Upper lobe of left lung (tissue), 6 donors: ENCODE data around the gene MIER2. TPM values are rescaled to one million over a fixed set of nuclear protein-coding genes. Genes with fewer than 3 reads are reported as not detected.
A peak's percentile ranks its signal among the peaks of the same experiment; 100 is the strongest.
"Not testable (repeated sequence)": the region's sequence is repeated elsewhere in the genome, so short reads cannot be mapped to it uniquely, and the experiment has no call there.

ENCODE experiments used
- ATAC-seq, 2 donors: fragments of 200-7000 bp; cut with Tn5 transposase; one replicate each; pipeline ENCODE4 v1.9.1; 2022; ENCODE audit warnings: mild to moderate bottlenecking in 2 of 2, moderate library complexity in 2 of 2; ENCODE audit not compliant: low FRiP score in 2 of 2
- DNase-seq, 2 donors: peaks; one replicate each; pipeline ENCODE4 v3.0.0-alpha.2; 2019 to 2020
- H3K27ac ChIP-seq, 4 donors: fragments of 200-600 bp; sonication (generic); one replicate each; pipeline ENCODE4 v1.5.1; 2016 to 2019
- H3K27me3 ChIP-seq, 4 donors: fragments of 200-600 bp; sonication (generic); one replicate each; pipeline ENCODE4 v1.5.1; 2017 to 2019
- H3K36me3 ChIP-seq, 4 donors: fragments of 200-600 bp; sonication (generic); one replicate each; pipeline ENCODE4 v1.5.1; 2016 to 2019
- H3K4me1 ChIP-seq, 4 donors: fragments of 200-600 bp; sonication (generic); one replicate each; pipeline ENCODE4 v1.5.1; 2018 to 2019
- H3K4me3 ChIP-seq, 4 donors: fragments of 200-600 bp; sonication (generic); one replicate each; pipeline ENCODE4 v1.5.1; 2017 to 2019; ENCODE audit warnings: mild to moderate bottlenecking in 2 of 4, moderate library complexity in 1 of 4
- H3K9me3 ChIP-seq, 4 donors: fragments of 200-600 bp; sonication (generic); one replicate each; pipeline ENCODE4 v1.5.1; 2018 to 2019
- EP300 ChIP-seq, 4 donors: sonication (generic); formaldehyde crosslinking; IDR thresholded peaks; one replicate each; pipeline ENCODE4 v1.5.1; 2017; ENCODE audit warnings: antibody characterized with exemption in 4 of 4, control low read depth in 2 of 4
- POLR2A ChIP-seq, 4 donors: fragments of 450-650 bp; IDR thresholded peaks; one replicate each; pipeline ENCODE4 v1.5.1; 2016 to 2017; ENCODE audit warnings: antibody characterized with exemption in 4 of 4, mild to moderate bottlenecking in 2 of 4
- POLR2AphosphoS5 ChIP-seq, 2 donors: sonication (generic); formaldehyde crosslinking; IDR thresholded peaks; one replicate each; pipeline ENCODE4 v1.5.1; 2017; ENCODE audit warnings: antibody characterized with exemption in 2 of 2
- WGBS, 2 donors: methylation state at CpG; one replicate each; pipeline ENCODE4 v1.1.5; 2017 to 2018; 5-methylcytosine and 5-hydroxymethylcytosine counted together
- total RNA-seq, 6 donors: library from RNA; depleted of rRNA in 4 of 6; stranded (reverse); fragments of >200 nt in 4 of 6; gene quantifications; one replicate each; pipeline versions ENCODE4 v1.1.0 to v1.2.1, GENCODE V29; 2016 to 2021
- TF ChIP-seq, protein P1 (sequence below), 6 experiments: fragments of 450-650 bp in 4 of 6; fragments of 200-600 bp in 2 of 6; sonication (generic) in 2 of 6; IDR thresholded peaks; one replicate each; pipeline ENCODE4 v1.5.1; 2016 to 2019; ENCODE audit warnings: antibody characterized with exemption in 6 of 6
- donor health status: DM: no; HTN: no; CAD: no; lungs with moderate emphysema.
- donor health status: DM: no; HTN: yes; CAD: no; lungs with severe emphysema.

MIER2 gene, protein sequence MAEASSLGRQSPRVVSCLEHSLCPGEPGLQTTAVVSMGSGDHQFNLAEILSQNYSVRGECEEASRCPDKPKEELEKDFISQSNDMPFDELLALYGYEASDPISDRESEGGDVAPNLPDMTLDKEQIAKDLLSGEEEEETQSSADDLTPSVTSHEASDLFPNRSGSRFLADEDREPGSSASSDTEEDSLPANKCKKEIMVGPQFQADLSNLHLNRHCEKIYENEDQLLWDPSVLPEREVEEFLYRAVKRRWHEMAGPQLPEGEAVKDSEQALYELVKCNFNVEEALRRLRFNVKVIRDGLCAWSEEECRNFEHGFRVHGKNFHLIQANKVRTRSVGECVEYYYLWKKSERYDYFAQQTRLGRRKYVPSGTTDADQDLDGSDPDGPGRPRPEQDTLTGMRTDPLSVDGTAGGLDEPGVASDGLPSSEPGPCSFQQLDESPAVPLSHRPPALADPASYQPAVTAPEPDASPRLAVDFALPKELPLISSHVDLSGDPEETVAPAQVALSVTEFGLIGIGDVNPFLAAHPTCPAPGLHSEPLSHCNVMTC
- total RNA-seq = 10 to 100 TPM; 16.4 to 64.8 (median 31.7) TPM

DNA sequence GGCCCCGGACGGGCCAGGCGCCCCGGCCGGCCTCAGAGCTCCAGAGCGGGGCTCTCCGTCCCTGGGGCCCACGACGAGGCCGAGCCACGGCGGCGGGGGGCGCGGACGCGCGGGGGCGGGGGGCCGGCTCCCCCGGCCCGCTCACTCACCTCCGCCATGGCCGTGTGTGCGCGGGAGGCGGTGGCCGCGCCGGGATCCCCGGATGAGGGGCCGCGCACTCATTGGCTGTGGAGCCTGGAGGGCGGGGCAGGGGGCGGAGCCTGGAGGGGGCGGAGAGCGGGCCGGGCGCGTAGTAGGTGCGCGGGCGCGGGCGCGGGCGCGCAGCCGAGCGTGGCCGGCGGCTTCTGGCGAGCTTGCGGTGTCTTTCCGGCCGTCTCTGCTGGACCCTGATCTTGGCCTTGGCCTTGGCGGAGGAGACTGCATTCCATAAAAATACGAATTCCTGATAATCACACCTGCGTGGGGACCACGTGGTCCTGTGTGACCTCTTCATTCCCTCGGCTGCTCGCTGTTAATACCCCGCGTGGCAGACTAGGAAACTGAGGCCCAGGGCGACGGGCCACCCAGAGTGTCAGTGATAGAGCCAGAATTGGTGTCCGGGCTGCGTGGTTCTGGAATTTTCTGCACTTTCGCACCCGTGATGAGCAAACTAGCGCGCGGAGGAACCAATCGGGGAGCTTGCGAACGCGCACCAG, at the start of gene MIER2:
Gene MIER2, minus strand, starts transcription at position 172 of the 695 bp plus-strand sequence. Its CDS starts 14 bp downstream, at position 158.
- TF ChIP-seq, protein P1, sequence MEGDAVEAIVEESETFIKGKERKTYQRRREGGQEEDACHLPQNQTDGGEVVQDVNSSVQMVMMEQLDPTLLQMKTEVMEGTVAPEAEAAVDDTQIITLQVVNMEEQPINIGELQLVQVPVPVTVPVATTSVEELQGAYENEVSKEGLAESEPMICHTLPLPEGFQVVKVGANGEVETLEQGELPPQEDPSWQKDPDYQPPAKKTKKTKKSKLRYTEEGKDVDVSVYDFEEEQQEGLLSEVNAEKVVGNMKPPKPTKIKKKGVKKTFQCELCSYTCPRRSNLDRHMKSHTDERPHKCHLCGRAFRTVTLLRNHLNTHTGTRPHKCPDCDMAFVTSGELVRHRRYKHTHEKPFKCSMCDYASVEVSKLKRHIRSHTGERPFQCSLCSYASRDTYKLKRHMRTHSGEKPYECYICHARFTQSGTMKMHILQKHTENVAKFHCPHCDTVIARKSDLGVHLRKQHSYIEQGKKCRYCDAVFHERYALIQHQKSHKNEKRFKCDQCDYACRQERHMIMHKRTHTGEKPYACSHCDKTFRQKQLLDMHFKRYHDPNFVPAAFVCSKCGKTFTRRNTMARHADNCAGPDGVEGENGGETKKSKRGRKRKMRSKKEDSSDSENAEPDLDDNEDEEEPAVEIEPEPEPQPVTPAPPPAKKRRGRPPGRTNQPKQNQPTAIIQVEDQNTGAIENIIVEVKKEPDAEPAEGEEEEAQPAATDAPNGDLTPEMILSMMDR (IDR thresholded peaks at IDR 0.05) = no peak
- TF ChIP-seq EP300 (IDR thresholded peaks at IDR 0.05) (no peak), POLR2AphosphoS5 (IDR thresholded peaks at IDR 0.05) (peak in 1 of 2 donors; percentile 29), POLR2A (IDR thresholded peaks at IDR 0.05) (peak in 1 of 4 donors; percentile 36)
- H3K27me3 ChIP-seq = no peaks in the 10 kb centered on the region
- 26 to 27% methylated on average over 22 of the region's 77 CpGs for WGBS, 2 donors
- H3K4me3 ChIP-seq = peak within 1 kb of the TSS; percentile 82 to 99 (median 94)
- DNase-seq (peak; percentile 77 to 98), ATAC-seq (peak; percentile 86 to 95)
- peak within 1 kb of the TSS; percentile 83 to 93 (median 84) for H3K27ac ChIP-seq
- H3K4me1 ChIP-seq = peaks cover 29 to 44% (median 34%) of the 10 kb centered on the region in 4 donors
- H3K9me3 ChIP-seq = no peaks in the 10 kb centered on the region
- no peaks in the 10 kb centered on the region for H3K36me3 ChIP-seq

DNA sequence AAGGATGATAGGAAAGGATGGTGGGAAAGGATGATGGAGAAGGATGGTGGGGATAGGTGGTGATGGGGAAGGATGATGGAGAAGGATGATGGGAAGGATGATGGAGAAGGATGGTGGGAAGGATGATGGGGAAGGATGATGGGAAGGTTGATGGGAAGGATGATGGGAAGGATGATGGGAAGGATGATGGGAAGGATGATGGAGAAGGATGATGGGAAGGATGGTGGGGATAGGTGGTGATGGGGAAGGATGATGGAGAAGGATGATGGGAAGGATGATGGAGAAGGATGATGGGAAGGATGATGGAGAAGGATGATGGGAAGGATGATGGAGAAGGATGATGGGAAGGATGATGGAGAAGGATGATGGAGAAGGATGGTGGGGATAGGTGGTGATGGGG, 49.0 kb upstream of the MIER2 start:
- H3K4me3 ChIP-seq, H3K27ac ChIP-seq, H3K4me1 ChIP-seq, ATAC-seq, H3K36me3 ChIP-seq, H3K9me3 ChIP-seq, H3K27me3 ChIP-seq, DNase-seq: not testable (repeated sequence)

DNA sequence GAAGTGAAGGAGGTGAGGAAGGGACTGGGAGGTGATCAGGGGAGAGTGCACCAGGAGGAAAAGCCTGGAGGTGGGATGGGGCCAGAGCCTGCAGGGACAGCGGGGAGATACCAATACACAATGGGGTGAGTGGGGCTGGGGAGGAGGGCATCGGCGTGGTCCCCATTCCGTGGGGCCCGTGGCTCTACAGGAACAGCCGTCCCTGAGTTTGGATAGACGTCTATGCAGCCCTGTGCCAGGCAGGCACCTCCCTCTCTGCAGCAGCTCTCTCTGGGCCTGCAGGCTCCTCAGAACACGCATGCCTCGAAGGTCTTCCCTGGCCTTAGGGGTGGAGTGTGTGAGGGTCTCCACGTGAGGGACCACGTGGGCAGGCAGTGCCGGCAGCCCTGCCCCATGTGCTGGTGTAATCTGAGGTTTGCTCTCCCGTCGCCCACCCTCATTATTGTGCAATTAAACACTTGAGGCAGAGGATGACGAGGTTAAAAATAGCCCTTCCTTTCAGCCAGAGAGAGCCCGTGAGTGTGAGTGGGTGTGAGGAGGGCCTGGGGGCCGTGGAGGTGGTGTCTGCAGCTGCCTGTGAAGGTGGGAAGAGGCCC, 47.9 kb upstream of the MIER2 start:
- 47 to 52% methylated on average over 9 to 13 of the region's 17 CpGs for WGBS, 2 donors
- Histone ChIP-seq H3K4me1 (no peaks in the 10 kb centered on the region), H3K4me3 (no peak overlapping the region), H3K36me3 (no peaks in the 10 kb centered on the region), H3K9me3 (peaks cover 0 to 4% (median 0%) of the 10 kb centered on the region in 4 donors), H3K27ac (no peak overlapping the region), H3K27me3 (no peaks in the 10 kb centered on the region)
- ATAC-seq (no peak), DNase-seq (peak in 1 of 2 donors; percentile 22)
- TF ChIP-seq EP300 (IDR thresholded peaks at IDR 0.05) (no peak), POLR2AphosphoS5 (IDR thresholded peaks at IDR 0.05) (no peak), POLR2A (IDR thresholded peaks at IDR 0.05) (no peak)
- TF ChIP-seq, protein P1 (IDR thresholded peaks at IDR 0.05) = no peak

DNA sequence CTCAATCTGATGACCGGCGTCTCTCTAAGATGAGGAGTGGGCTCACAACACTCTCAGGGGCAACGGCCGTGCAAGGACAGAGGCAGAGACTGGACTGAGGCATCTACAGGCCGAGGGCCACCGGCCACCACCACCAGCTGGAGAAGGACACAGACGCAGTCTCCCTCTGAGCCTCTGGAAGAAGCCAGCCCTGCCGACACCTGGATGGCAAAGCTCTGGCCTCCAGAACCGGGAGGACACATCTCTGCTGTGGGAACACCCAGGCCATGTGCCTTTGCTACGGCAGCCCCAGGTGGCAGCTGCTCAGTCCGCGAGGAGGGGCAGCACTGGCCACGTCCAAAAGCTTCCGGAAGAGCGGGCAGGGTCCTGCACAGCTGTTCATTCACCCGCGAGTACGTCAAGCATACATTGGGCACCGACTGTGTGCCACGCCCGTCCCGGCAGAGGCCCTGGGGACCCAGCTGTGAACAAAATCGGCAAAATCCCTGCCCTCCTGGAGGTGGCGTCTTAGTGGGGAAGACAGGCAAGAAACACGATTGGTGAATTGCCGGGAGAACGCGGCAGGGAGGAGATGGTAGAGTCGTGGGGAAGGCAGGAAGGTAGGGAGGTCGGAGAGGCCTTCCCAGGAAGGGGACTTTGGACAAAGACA, 47.3 kb upstream of the MIER2 start:
- peaks cover 0 to 4% (median 0%) of the 10 kb centered on the region in 4 donors for H3K9me3 ChIP-seq
- no peaks in the 10 kb centered on the region for H3K36me3 ChIP-seq
- TF ChIP-seq EP300 (IDR thresholded peaks at IDR 0.05) (no peak), POLR2A (IDR thresholded peaks at IDR 0.05) (no peak), POLR2AphosphoS5 (IDR thresholded peaks at IDR 0.05) (no peak)
- TF ChIP-seq, protein P1 (IDR thresholded peaks at IDR 0.05) = no peak
- H3K27ac ChIP-seq = no peak overlapping the region
- H3K4me1 ChIP-seq = no peaks in the 10 kb centered on the region
- ATAC-seq = no peak
- 88 to 89% methylated on average over 20 to 30 of the region's 30 CpGs for WGBS, 2 donors
- no peak overlapping the region for H3K4me3 ChIP-seq
- H3K27me3 ChIP-seq = no peaks in the 10 kb centered on the region
- peak in 1 of 2 donors; percentile 13 for DNase-seq
